Measurements from ENCODE around the gene BBS10. TPM values are rescaled to one million over a fixed set of nuclear protein-coding genes. Genes with fewer than 3 reads are reported as not detected.

The BBS10 gene
- total and polyA plus RNA-seq, 2 of the 13 experiments (the other 11 are each of a cell fraction or from before 2014, with no cell fraction given), result 4.9 to 7.4 TPM

GRCh38 chr12:76346798-76347420 lies 1.3 kb downstream of the BBS10 start (continued):
- 0 out of 2 replicates have a peak, but pooled peaks have one; percentile 28 for TF ChIP-seq SAP130 (CRISPR knock-in tag; IDR thresholded peaks at IDR 0.05; ENCODE audit: low read depth)
- TF ChIP-seq MEF2D (CRISPR knock-in tag; IDR thresholded peaks at IDR 0.05), result no peak
- TF ChIP-seq ARID2 (CRISPR knock-in tag; IDR thresholded peaks at IDR 0.05; ENCODE audit: borderline replicate concordance), result no peak
- TF ChIP-seq RAD21 (CRISPR knock-in tag; IDR thresholded peaks at IDR 0.05), result peak; percentile 53; the same call in 1 of the 2 replicates
- no peak for TF ChIP-seq ARID3A (IDR thresholded peaks at IDR 0.05; ENCODE audit: low read depth, low read length)
- TF ChIP-seq TP53 (CRISPR knock-in tag; conservative IDR thresholded peaks at IDR 0.05), result no peak
- TF ChIP-seq CTCF (CRISPR knock-in tag; IDR thresholded peaks at IDR 0.05), result peak; percentile 80
- TF ChIP-seq SMC3 (IDR thresholded peaks at IDR 0.05; ENCODE audit: low read length), result peak; percentile 55
- TF ChIP-seq, protein P1, sequence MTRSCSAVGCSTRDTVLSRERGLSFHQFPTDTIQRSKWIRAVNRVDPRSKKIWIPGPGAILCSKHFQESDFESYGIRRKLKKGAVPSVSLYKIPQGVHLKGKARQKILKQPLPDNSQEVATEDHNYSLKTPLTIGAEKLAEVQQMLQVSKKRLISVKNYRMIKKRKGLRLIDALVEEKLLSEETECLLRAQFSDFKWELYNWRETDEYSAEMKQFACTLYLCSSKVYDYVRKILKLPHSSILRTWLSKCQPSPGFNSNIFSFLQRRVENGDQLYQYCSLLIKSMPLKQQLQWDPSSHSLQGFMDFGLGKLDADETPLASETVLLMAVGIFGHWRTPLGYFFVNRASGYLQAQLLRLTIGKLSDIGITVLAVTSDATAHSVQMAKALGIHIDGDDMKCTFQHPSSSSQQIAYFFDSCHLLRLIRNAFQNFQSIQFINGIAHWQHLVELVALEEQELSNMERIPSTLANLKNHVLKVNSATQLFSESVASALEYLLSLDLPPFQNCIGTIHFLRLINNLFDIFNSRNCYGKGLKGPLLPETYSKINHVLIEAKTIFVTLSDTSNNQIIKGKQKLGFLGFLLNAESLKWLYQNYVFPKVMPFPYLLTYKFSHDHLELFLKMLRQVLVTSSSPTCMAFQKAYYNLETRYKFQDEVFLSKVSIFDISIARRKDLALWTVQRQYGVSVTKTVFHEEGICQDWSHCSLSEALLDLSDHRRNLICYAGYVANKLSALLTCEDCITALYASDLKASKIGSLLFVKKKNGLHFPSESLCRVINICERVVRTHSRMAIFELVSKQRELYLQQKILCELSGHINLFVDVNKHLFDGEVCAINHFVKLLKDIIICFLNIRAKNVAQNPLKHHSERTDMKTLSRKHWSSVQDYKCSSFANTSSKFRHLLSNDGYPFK (CRISPR knock-in tag; IDR thresholded peaks at IDR 0.05; ENCODE audit: borderline replicate concordance), result no peak

Data from HepG2 (cell line).